D721Med (cell line): ENCODE data around the gene SLC24A3.

Experiments used
- DNase-seq: peaks from one replicate; pipeline ENCODE4 v3.0.0; 2011; ENCODE audit warnings: low spot score; ENCODE audit not compliant: insufficient read length
- FAIRE-seq: peaks from 2 replicates; lab custom pipeline; 2011; peaks lifted over from hg19 to GRCh38; lab: Jason Lieb, UNC
- TF ChIP-seq, protein P1 (sequence below): IDR thresholded peaks from 2 replicates; pipeline ENCODE4 v1.5.1; 2012; ENCODE audit warnings: mild to moderate bottlenecking, control low read depth; ENCODE audit not compliant: insufficient read depth; ENCODE audit errors: missing control alignments

Gene SLC24A3

DNA sequence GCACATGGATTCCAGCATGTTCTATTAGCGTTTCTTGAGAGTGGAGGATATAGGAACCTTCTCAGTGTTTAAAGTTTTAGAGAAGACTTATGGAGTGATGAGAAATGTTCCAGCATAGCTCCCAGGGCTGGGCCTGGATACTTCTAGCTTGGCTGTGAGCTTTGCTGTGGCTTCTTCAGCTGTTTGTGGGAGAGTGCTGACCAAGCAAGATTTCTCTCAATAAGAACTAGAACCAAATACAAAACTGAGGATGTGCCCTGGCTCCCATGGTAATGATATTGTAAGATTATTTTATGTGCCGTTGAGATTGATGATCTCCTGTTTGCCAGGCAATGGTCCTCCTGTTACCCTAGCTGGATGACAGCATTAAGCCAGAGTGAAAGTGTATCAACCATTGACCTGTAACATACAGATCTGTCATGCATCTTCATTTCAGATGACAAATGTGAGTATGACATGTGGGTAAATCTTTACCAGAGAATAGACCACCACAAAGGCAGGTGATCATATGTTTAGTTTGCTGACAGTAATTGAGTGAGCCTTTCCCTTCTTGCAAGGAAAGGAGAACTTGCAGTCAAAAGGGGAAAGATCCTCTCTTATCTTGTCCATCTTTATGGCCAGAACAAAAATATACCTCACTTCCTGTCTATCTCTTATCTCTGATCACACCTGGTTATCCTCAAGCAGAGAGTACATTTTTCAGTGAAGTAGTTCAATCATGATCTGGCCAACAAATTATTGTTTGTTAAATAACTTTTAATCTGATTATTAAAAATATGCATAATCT lies 180.1 kb downstream of the SLC24A3 start:
- TF ChIP-seq, protein P1, sequence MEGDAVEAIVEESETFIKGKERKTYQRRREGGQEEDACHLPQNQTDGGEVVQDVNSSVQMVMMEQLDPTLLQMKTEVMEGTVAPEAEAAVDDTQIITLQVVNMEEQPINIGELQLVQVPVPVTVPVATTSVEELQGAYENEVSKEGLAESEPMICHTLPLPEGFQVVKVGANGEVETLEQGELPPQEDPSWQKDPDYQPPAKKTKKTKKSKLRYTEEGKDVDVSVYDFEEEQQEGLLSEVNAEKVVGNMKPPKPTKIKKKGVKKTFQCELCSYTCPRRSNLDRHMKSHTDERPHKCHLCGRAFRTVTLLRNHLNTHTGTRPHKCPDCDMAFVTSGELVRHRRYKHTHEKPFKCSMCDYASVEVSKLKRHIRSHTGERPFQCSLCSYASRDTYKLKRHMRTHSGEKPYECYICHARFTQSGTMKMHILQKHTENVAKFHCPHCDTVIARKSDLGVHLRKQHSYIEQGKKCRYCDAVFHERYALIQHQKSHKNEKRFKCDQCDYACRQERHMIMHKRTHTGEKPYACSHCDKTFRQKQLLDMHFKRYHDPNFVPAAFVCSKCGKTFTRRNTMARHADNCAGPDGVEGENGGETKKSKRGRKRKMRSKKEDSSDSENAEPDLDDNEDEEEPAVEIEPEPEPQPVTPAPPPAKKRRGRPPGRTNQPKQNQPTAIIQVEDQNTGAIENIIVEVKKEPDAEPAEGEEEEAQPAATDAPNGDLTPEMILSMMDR, result no peak
- no peak for DNase-seq
- no peak for FAIRE-seq

DNA sequence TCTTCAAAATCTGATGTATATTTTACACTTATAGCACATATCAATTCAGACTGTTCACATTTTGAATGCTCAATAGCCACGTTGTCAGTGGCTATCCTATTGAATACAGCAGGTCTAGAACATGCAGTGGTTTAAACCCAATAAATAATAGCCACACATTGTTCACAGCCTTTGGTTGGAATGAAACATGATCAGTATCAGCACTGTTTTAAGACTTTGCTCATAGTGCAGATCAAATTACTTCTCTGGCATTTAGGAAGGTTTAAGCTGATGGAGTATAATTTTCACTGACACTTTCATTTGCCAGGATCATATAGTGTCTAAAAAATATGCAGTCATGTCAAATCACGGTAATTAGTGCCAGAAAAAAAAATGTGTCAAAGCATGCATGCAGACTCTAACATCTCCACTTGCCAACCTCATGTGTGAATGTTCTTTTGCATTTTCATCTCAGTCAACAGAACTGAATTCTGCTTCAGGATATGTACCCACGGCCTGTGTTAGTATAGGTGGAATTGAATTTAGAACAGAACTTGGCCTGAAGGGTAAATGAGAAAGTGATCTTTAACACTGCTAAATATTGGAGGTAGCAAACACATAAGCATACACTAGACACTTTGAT lies 184.1 kb downstream of the SLC24A3 start:
- TF ChIP-seq, protein P1, result no peak
- DNase-seq (no peak), FAIRE-seq (no peak)

DNA sequence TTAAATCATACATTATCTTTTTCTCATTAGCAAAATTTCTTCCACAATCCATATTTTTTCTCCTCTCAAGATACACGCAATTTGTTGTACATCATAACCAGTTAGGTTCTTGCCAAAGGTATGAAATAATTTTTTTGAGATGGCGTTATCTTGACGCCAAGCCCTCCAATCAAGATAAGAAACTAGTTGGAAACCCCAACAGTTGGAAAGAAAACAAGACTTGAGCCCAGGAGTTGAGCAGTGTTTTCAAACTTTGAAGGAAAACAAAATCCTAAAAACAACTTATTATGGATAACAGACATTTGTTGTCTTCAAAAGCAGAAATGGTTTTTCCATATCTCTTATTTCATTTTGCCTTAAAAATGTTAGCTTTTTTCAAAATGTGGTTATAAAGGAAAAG lies 184.8 kb downstream of the SLC24A3 start:
- FAIRE-seq, result no peak
- TF ChIP-seq, protein P1, result no peak
- DNase-seq, result no peak

DNA sequence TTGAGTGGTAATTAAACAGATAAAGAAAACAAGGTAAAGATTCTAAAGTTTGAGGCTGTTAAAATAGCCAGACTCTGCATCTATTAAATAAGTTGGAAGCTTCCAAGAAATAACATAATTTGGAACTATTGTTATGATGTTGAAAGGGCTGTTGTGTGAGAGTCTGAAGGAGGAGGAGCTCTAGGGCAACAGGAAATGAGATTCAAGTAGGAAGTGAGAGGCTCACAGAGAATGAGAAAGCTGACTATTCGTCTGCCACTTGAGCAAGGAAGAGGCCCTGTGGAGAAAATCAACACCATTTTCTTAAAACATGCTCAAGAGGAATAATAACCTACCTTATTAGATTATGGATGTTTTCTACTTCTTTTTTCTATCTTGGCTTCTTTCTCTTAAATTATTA lies 185.2 kb downstream of the SLC24A3 start:
- no peak for DNase-seq
- TF ChIP-seq, protein P1, result no peak
- no peak for FAIRE-seq

DNA sequence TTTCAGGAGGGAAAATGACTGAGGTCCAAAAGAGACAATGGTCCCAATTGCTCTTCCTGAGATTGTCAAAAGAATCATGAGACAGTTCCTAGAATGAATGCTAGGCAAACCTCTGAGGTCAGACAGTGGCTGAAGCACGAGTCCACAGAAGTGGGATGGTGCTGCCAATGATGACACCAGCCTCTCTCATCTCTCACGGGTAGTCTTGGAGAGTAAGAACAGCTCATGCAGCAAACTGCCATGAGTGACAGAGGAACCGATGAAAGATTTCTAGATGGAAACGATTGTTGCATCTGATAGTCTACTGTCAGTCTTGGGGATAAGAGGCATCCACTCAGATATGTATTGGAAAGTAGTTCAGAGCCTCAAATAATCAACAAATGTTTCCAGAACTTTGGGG lies 188.7 kb downstream of the SLC24A3 start:
- TF ChIP-seq, protein P1, result no peak
- FAIRE-seq, result no peak

DNA sequence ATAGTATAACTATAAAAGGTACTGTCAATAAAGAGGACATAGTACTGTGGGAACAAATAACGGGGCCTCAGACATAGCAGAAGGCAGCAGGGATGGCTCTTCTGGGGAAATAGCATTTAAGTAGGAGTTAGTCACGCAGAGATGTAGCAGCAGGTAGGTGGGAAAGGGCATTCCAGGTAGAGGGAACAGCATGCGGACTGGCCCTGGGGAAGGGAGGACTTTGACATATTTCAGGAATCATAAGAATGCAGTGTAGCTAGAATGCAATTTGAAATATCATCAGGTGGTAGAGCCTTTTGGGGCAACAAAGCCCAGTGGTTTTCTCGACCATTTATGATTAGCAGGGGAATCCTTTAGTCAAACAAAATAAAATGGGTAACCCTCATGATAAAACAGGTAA lies 191.1 kb downstream of the SLC24A3 start:
- no peak for FAIRE-seq
- no peak for DNase-seq
- TF ChIP-seq, protein P1, result no peak

More for the DNA sequence above, 188.7 kb downstream of the SLC24A3 start:
- DNase-seq, result no peak

DNA sequence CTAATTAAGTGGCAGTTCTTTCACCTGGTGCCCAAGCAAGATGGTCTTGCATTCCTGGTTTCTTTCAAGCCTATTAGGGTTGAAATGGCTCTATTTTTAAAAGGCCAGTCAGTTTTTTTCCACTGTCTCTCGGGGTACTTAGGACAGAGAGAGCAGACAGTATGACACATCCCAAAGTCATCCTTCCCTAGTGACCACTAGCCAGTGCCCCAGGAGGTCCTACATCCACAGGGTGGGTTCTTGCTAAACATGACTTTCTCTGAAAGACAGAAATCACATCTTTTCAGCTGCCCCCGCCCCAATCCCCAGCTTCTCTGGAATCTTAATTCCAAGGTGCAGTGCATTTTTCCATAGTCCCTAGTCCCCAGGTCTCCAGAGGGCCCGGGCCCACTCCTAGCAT lies 192.4 kb downstream of the SLC24A3 start:
- TF ChIP-seq, protein P1, result no peak
- FAIRE-seq, result no peak

More for the DNA sequence above, 192.4 kb downstream of the SLC24A3 start:
- no peak for DNase-seq
